HL-60 (cell line): ENCODE results near the gene COLEC12.
A peak's percentile ranks its signal among the peaks of the same experiment; 100 is the strongest.

Source experiments
- DNase-seq, 2 experiments: peaks; one replicate each; pipeline ENCODE4 v3.0.0-alpha.2; 2010 to 2020; ENCODE audit warnings: low read depth in 1 of 2, low spot score in 1 of 2
- H3K27ac ChIP-seq: fragments of 250-450 bp; sonication (Bioruptor Pico); replicated peaks from 2 replicates; pipeline ENCODE4 v1.5.1; 2020; ENCODE audit warnings: mild to moderate bottlenecking, moderate library complexity
- H3K27me3 ChIP-seq: fragments of 250-450 bp; sonication (Bioruptor Pico); 2 replicates; pipeline ENCODE4 v1.5.1; 2021; ENCODE audit warnings: mild to moderate bottlenecking, moderate library complexity; ENCODE audit not compliant: insufficient read depth, poor library complexity, severe bottlenecking
- H3K4me3 ChIP-seq: replicated peaks from 2 replicates; pipeline ENCODE4 v1.5.1; 2011; ENCODE audit warnings: mild to moderate bottlenecking, control low read depth, low read length; ENCODE audit not compliant: insufficient read depth
- CTCF ChIP-seq: IDR thresholded peaks from one replicate; pipeline ENCODE4 v1.5.1; 2011; ENCODE audit warnings: low read length, control low read depth, inconsistent platforms; ENCODE audit not compliant: insufficient read depth
- GABPA ChIP-seq: IDR thresholded peaks from 2 replicates; pipeline ENCODE4 v1.6.1; 2012; ENCODE audit warnings: low read depth
- POLR2AphosphoS5 ChIP-seq: IDR thresholded peaks from 2 replicates; pipeline ENCODE4 v1.6.1; 2012; ENCODE audit warnings: low read depth
- REST ChIP-seq: IDR thresholded peaks from 2 replicates; pipeline ENCODE4 v1.6.1; 2012; ENCODE audit warnings: low read depth; ENCODE audit not compliant: insufficient replicate concordance
- SPI1 ChIP-seq: IDR thresholded peaks from 2 replicates; pipeline ENCODE4 v1.6.1; 2012; ENCODE audit warnings: low read depth, mild to moderate bottlenecking, borderline replicate concordance

The COLEC12 gene

GRCh38 chr18:452816-453215, 47.7 kb downstream of the COLEC12 start:
- TF ChIP-seq POLR2AphosphoS5 (no peak), GABPA (no peak), REST (no peak), CTCF (no peak), SPI1 (peak; percentile 67; the same call in 1 of the 2 replicates)
- DNase-seq, result peak in 1 of 2 experiments; percentile 33
- H3K4me3 ChIP-seq, result no peak overlapping the region
- H3K27ac ChIP-seq, result no peak overlapping the region
- no peaks in the 10 kb centered on the region for H3K27me3 ChIP-seq

- no peaks in the 10 kb centered on the region for H3K27me3 ChIP-seq
These were observed 51.1 kb downstream of the COLEC12 start for GRCh38 chr18:449374-449773.

More at GRCh38 chr18:449374-449773, 51.1 kb downstream of the COLEC12 start:
- no peak overlapping the region for H3K4me3 ChIP-seq
- no peak for DNase-seq
- TF ChIP-seq GABPA (no peak), POLR2AphosphoS5 (no peak), REST (no peak), SPI1 (no peak), CTCF (no peak)
- H3K27ac ChIP-seq, result no peak overlapping the region
